ENCODE measurements around the gene DOCK6.

Gene DOCK6

DNA sequence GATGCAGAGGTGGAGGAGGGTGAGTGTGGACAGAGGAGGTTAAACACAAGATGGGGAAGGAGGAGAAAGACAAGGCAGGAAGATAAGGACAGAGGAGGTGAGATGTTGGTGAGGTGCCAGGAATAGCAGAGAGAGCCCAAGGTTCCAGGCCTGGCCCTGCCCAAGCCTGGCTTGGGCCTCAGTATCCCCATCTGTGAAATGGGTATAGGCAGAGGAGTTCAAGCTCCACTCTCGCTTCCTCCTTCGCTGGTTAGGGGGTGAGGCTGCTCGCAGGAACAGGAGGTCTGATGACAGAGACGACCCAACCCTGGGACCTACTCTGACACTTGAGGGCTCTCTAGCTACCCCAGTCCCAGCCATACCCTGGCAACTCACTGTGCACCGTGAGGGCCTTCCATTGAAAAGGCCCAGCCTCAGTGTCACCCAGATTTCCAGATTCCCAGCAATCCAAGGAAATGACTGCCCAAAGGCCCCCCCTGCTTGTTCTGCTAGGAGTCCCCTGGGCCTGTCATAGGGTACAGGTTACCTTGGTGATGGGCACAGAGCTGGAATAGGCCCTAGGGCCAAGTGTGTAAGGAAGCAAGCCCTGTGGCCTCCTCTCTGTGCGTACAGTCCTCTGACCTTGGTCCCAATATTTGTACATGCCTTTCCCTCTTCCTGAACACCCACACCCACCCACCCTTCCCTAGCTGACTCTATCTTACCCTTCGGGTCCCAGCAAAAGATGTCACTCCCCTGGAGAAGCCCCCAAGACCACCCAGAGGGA is 31.5 kb downstream of the DOCK6 start:
- H3K27ac ChIP-seq, result no peak overlapping the region

DNA sequence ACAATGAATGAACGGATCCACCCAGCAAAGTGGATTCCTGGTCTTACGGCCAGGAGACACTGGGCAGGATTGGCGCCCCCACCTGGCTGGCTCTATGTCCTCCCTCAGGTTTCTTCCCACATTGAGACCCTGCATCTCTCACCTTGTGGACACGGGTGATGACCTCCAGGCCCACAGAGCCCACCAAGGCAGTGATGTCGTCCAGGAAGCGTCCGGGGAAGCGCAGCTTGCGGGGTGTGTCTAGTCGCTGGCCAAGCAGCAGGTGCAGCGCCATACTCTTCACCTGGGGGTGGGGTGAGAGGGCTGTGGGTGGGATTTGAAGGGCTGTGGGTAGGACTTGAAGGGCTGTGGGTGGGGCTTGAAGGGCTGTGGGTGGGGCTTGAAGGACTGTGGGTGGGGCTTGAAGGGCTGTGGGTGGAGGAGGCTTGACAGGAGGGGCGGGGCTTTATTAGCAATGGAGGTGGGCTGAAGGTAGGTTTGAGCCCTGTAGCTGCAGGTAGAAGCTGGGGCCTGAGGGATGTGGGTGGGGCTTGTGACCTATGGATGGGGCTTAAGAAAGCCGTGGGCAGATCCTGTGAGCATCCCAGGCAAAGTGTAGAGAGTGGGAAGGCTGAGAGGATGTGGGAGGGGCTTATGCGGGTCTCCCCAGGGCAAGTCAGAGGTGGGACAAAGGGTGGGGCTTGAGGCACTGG is 35.0 kb downstream of the DOCK6 start:
- Histone ChIP-seq H3K27ac (no peak overlapping the region), H3K4me3 (no peak overlapping the region)

More for the DNA sequence above, 31.5 kb downstream of the DOCK6 start:
- H3K4me3 ChIP-seq, result no peak overlapping the region

DNA sequence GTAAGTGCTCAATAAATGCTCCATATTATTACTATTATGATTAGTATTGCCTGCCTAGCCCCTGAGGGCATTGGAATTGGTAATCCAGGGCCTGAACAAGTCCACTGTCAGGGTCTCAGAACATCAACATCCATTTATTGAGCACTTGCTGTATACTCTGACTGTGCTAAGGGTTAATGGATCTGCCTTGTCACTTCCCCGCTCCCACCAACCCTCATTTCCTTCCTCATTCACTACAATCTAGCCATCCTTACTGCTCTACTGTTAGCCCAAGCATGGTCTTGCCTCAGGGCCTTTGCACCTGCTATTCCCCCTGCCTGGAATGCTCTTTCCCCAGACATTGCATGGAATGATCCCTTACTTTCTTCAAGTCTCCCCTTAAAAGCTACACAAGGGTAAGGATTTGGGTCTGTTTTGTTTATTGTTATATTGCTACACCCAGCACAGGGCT is 35.6 kb downstream of the DOCK6 start:
- no peak overlapping the region for H3K27ac ChIP-seq
- no peak overlapping the region for H3K4me3 ChIP-seq

DNA sequence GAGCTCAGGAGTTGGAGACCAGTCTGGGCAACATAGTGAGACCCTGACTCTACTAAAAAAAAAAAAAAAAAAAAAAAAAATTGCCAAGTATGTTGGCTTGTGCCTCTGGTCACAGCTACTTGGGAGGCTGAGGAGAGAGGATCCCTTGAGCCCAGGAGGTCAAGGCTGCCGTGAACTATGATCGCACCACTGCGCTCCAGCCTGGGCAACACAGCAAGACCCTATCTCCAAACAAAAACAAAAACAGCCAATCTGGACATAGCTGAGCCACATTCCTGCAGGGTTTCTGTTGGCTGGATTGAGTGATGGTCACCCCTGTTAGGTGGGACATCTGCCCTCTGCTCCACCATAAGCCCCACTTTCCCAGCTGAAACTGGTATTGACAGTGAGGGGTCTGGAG is 36.5 kb downstream of the DOCK6 start:
- Histone ChIP-seq H3K27ac (no peak overlapping the region), H3K4me3 (no peak overlapping the region)

DNA sequence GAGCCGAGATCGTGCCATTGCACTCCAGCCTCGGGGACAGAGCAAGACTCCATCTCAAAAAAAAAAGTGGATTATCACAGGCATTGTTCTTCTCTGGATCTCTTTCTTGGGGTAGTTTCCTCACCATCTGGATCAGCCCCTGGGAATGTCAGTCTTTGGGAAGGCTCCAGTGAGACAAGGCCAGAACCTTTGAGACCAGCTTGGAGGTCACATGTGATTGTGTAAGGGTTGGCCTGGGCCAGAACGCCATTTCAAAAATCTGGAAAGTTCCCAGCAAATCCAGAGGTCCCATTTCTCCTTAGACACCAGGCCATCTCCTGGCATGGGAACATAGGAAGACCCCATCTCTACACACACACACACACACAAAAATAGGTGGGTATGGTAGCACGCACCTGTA is 37.2 kb downstream of the DOCK6 start:
- Histone ChIP-seq H3K27ac (no peak overlapping the region), H3K4me3 (no peak overlapping the region)

DNA sequence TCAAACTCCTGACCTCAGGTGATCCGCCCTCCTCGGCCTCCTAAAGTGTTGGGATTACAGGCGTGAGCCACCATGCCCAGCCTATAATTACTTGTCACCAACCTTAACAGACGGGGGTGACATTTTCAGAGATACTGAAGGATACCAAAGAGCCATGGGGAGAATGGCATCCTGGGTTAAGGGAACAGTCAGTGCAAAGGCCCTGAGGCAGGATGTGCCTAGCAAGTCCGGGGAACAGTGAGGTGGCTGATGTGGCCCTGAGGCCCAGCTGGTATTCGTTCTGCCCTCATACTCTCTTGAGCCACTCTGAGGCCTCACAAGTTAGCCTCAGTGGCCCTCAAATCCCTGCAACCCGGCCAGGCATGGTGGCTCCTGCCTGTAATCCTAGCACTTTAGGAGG is 37.9 kb downstream of the DOCK6 start:
- H3K4me3 ChIP-seq, result no peak overlapping the region

DNA sequence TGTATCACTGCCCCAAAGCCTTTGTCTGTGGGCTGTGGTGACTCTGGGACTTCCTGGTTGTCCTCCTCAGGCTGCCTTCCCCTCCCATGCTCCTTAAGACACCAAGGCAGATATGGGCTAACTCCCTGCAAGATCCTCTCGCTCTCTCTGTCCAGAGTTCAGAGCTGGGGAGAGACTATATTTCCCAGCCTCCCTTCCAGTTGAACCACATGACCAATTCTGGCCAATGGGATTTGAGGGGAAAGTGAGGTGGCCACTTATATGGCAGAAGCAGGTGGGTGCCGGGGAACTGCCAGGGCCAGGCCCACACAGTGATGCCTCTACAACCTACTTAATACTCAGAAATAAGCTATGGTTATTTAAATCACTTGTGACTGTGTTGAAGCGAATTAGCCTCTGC is 39.1 kb downstream of the DOCK6 start:
- no peak overlapping the region for H3K27ac ChIP-seq
- H3K4me3 ChIP-seq, result no peak overlapping the region

More for the DNA sequence above, 37.9 kb downstream of the DOCK6 start:
- H3K27ac ChIP-seq, result no peak overlapping the region

DNA sequence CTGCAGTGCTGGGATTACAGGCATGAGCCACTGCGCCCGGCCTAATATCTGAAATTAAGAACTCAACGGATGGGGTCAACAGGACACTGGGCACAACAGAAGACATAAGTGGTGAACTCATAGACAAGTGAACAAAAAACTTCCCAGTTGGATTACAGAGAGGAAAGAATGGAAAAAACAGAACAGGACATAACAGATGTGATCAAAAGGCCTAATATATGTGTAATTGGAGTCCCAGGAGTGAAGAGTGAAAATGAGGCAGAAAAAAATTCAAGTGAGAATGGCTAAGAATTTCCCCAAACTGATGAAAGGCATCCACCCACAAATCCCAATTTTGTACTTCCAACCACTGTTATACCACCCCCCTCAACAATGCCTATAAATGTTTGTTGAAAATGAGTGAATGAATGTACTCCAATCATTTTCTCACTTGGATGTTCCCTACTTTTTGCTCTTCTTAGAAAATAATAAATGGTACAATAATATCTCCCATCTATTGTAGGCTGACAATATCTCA is 41.2 kb downstream of the DOCK6 start:
- no peak overlapping the region for H3K27ac ChIP-seq

DNA sequence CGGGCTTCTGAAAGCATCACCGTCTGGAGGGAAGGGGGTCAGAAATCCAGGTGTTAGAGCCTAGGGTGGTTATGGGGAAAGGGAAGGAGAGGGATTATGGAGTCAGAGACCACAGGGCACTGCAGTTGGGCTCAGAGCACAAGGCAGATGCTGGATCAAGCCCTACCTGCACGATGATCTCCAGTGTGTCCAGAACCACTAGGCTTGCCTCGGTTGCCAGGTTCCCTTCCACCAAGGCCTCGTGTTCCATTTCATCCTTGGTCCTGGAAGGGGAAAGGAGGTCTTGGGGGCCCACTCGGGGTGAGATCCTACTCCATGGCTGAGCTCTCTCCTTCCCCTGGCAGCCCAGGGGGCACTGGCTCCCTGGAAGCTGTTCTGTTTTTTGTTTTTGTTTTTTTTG is 47.9 kb downstream of the DOCK6 start:
- Histone ChIP-seq H3K4me3 (no peak overlapping the region), H3K27ac (no peak overlapping the region)

More for the DNA sequence above, 41.2 kb downstream of the DOCK6 start:
- no peak overlapping the region for H3K4me3 ChIP-seq

DNA sequence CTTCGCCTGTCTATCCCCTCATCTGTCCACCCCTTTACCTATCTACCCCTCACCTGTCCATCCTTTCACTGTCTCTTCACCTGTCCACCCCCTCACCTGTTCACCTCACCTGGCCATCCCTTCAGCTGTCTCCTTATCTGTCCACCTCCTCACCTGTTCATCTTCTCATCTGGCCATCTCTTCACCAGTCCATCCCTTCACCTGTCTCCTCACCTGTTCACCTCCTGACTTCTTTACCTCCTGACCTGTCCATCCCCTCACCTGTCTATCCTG is 51.7 kb downstream of the DOCK6 start:
- no peak overlapping the region for H3K27ac ChIP-seq
- no peak overlapping the region for H3K4me3 ChIP-seq

DNA sequence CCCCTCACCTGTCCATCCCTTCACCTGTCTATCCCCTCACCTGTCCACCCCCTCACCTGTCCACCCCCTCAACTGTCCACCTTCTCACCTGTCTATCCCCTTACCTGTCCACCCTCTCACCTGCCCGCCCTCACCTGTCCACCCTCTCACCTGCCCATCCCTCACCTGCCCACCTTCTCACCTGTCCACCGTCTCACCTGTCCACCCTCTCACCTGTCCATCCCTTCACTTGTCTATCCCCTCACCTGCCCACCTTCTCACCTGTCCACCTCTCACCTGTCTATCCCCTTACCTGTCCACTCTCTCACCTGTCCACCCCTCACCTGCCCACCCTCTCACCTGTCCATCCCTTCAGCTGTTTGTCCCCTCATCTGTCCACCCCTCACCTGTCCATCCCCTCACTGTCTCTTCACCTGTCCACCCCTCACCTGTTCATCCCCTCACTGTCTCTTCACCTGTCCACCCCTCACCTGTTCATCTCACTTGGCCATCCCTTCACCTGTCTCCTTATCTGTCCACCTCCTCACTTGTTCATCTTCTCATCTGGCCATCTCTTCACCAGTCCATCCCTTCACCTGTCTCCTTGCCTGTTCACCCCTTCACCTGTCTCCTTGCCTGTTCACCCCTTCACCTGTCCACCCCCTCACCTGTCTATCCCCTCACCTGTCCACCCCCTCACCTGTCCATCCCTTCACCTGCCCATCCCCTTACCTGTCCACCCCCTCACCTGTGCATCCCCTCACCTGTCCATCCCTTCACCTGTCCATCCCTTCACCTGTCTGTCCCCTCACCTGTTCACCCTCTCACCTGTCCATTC is 52.3 kb downstream of the DOCK6 start:
- no peak overlapping the region for H3K27ac ChIP-seq
- H3K4me3 ChIP-seq, result no peak overlapping the region

DNA sequence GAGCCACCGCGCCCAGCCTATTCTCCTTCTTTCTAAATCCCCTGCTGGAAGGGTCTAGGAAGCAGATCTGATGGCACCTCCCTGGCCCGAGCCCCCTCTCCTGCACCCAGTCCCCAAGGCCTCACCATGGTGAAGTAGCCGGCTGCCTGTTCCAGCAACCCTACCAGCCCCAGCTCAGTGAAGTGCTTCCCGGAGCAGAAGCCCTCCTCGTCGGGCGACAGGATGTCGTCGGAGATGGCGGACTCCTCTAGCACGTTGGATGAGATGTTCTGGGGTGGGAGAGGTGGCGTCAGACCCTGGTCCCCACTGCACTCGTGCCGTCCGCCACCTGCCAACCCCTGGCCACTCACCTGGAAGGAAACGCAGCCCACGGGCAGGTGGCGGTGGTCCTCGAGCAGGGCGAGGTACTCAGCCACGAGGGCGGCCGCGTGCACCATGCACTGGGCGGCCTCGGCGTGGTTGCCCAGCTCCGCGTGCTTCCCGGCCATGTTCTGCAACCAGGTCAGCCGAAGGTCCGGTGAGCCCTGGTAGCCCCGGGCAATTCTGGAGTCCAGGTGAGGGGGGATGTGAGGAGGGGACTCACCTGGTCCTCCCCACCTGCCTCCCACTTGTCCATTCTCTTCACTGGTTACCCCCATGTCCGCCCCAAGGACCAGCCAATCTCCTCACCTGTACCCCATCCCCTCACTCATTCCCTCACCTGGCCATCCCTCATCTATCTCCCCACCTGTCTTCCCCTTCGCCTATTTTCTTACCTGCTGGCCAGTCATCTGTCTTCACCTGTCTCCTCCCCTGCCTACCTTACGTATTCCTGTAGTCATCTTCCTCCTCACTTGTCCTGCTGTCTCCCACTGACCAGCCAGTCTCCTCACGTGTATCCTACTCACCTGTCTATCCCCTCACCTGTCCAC is 53.5 kb downstream of the DOCK6 start:
- peak overlapping the region in 2 of 21 experiments; percentile 2 to 38 for H3K27ac ChIP-seq
- H3K4me3 ChIP-seq, result no peak overlapping the region

DNA sequence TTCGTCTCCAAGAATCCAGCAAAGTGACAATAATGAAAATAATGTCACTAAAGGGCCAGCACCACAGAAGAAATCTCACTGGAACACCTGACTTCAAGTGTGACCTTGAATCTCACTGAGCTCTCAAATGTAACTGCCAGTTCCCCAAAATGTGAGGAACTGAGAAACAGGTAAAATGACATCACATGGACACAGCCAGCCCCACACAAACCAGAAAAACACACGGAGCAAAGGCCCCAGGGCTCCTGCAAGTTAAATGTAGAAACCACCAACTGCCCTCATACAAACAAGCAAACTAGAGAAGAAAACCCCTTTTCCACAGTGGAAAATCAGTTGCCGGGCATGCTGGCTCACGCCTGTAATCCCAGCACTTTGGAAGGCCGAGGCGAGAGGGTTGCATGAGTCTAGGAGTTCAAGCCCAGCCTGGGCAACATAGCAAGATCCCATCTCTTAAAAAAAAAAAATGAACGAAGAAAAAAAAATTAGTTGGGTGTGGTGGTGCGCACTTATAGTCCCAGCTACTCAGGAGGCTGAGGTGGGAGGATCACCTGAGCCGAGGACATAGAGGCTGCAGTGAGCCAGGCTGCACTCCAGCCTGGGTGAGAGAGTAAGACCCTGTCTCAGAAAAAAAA is 56.3 kb downstream of the DOCK6 start:
- Histone ChIP-seq H3K4me3 (no peak overlapping the region), H3K27ac (no peak overlapping the region)

DNA sequence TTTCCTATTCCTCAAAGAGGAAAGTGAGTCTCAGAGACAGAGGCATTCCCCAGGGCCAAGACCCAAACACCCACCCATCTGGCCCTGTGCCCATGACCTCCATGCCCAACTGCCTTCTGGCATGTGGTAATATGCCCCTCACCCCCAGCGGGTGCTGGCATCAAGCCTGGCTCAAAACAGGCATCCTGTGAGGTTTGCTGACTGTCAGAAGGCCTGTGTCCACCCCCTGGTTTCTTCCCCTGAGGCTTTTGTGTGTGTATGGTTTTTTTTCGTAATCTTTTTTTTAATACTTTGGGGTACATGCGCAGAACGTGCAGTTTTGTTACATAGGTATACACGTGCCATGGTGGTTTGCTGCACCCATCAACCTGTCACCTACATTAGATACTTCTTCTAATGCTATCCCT is 57.4 kb downstream of the DOCK6 start:
- Histone ChIP-seq H3K27ac (peak overlapping the region in 4 of 21 experiments; percentile 2 to 50 (median 15)), H3K4me3 (no peak overlapping the region)

DNA sequence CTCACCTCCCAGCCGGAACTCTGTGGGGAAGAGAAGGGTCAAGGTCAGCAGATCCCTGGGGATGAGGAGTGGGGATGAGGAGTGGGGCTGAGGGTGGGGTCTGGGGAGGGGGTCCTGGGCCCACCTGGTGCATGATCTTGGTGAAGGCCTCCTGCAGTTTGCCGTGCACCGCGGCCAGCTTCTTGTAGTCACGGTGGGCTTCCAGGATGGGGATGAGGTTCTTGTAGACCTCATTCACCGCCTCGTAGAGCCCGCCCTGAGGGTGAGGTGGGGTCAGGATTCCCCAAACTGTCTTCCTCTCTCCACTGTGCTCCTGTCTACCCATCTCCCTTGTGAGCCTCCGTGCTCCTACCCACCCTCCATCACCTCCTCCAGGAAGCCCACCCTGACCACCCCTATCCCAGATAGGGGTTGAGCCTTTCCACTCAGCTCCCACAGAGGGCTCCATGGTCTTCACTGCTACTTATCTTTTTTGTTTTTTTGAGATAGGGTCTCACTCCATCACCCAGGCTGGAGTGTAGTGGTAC is 58.2 kb downstream of the DOCK6 start:
- Histone ChIP-seq H3K27ac (peak overlapping the region in 11 of 21 experiments; percentile 14 to 82 (median 69)), H3K4me3 (no peak overlapping the region)

DNA sequence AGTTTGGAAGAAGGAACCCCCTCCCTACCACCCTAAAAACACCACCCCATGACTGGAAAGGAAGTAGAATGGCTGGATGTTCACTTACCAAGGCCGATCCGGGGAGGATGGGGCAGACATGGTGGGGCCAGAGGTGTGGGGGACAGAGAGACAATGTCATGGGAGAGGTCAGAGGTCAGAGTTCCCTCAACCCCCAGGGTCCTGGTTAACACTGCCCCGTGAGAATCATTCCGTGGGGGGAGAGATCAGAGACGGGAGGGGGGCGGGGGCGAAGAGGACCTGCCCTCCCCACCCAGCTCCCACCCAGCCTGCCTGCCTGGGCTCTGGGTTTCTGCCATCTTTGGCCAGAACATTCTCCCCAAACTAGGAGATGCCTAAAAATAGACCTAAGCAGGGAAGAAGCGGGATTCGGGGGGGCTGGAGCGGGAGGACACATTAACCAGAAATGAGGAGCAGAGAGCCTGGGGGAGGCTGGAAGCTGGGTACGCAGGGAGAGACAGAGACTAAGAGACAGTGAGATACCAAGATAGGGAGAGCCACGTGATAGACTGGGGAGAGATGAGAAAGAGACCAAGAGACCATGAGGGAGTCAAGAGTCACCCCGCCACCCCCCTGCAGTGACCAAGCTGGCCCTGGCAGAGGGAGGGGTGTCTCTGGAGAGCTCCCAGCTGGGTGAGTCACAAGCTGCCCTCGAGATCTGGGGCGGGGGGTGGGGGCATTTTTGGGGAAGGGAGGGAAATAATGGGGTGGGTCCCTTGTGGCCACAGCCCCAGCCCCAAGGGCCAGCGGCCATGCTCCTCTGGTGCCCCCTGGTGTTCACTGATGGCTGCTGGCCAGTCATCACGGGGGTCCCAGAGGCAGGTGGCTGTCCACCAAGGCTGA is 58.9 kb downstream of the DOCK6 start:
- peak overlapping the region in 15 of 21 experiments; percentile 7 to 82 (median 69) for H3K27ac ChIP-seq
- H3K4me3 ChIP-seq, result peak overlapping the region in 1 of 7 experiments; percentile 2

DNA sequence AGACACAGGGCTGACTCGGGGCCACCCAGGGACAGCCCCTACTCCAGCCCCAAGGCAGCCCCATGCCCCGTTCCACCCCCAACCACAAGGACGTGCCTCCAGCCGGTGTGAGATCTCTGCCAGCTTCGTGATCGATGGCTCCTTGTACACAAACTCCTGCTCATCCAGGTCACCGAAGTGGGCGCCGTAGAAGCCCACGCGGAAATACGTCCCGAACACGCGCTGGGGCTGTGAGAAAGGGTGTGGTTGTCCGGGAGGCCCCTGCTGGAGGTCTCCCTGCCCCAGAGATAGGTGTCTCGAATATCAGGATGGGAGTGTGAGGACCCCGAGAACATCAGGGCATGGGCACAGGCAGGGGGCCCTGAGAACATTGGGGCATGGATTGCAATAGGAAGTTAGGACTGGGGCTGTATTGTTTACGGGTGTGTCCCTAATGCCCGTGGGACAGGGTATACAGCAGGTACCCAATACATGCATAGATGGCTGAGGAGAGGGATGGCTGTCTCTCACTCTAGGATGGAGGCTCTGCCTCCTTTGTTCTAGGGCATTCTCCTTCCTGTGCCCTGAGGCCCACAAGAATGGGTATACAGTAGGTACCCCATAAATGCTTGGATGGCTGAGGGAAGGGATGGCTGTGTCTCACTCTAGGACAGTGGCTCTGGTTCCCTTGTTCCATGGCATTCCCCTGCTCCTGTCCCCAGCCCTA is 59.7 kb downstream of the DOCK6 start:
- Histone ChIP-seq H3K4me3 (no peak overlapping the region), H3K27ac (peak overlapping the region in 13 of 21 experiments; percentile 10 to 82 (median 71))
